NCI-H146 treated with DMSO at 0.1 percent for 48 hours (cell line): ENCODE data around the gene ATP2C1.
"Not testable (repeated sequence)": the region's sequence is repeated elsewhere in the genome, so short reads cannot be mapped to it uniquely, and the experiment has no call there.

Experiments used
- DNase-seq: peaks from one replicate; lab custom pipeline; 2025; ENCODE audit not compliant: unreplicated experiment; lab: John Stamatoyannopoulos, UW

Gene ATP2C1

GRCh38 chr3:131036200-131036816 lies 142.4 kb downstream of the ATP2C1 start:
- DNase-seq, result no peak

GRCh38 chr3:131036986-131037385 lies 143.1 kb downstream of the ATP2C1 start:
- DNase-seq, result no peak

- DNase-seq, result no peak
Observed at GRCh38 chr3:131038326-131038725, 144.4 kb downstream of the ATP2C1 start.

- DNase-seq, result not testable (repeated sequence)
Observed at GRCh38 chr3:131042271-131042985, 148.5 kb downstream of the ATP2C1 start.

GRCh38 chr3:131047582-131047981 lies 153.7 kb downstream of the ATP2C1 start:
- DNase-seq, result peak; percentile 66

GRCh38 chr3:131048030-131048429 lies 154.1 kb downstream of the ATP2C1 start:
- peak; percentile 35 for DNase-seq

- no peak for DNase-seq
Observed at GRCh38 chr3:131050001-131050400, 156.1 kb downstream of the ATP2C1 start.

GRCh38 chr3:131053043-131053859 lies 159.4 kb downstream of the ATP2C1 start:
- DNase-seq, result no peak
